Measurements from ENCODE around the gene CYP2A6.
A peak's percentile ranks its signal among the peaks of the same experiment; 100 is the strongest.
"Not testable (repeated sequence)": the region's sequence is repeated elsewhere in the genome, so short reads cannot be mapped to it uniquely, and the experiment has no call there.

CYP2A6 gene

DNA sequence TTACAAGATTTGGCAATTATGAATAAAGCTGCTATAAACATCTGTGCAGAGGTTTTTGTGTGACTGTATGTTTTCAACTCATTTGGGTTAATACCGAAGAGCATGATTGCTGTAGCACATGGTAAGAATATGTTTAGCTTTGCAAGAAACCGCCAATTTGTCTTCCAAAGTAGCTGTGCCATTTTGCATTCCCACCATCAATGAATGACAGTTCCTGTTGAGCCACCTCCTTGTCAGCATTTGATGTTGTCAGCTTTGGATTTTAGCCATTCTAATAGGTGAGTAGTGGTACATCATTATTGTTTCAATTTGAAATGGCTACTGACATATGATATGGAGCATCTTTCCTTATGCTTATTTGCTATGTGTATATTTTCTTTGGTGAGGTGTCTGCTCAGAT lies 23.6 kb upstream of the CYP2A6 start:
- H3K4me3 ChIP-seq (ENCODE audit: control insufficient read depth, low read depth, low read length); DNase-seq (ENCODE audit: low read depth): not testable (repeated sequence)

DNA sequence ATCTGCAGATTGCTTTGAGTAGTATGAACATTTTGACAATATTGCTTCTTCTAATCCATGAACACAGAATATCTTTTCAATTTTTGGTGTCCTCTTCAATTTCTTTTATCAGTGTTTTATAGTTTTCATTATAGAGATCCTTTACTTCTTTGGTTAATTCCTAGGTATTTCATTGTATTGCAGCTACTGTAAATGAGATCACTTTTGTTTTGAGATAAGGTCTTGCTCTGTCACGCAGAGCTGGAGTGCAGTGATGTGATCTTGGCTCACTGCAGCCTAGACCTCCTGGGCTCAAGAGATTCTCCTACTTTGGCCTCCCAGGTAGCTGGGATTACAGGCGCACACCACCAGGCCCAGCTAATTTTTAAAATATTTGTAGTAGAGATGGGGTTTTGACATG lies 22.0 kb upstream of the CYP2A6 start:
- no peak for DNase-seq (ENCODE audit: low read depth)
- TF ChIP-seq, protein P1, sequence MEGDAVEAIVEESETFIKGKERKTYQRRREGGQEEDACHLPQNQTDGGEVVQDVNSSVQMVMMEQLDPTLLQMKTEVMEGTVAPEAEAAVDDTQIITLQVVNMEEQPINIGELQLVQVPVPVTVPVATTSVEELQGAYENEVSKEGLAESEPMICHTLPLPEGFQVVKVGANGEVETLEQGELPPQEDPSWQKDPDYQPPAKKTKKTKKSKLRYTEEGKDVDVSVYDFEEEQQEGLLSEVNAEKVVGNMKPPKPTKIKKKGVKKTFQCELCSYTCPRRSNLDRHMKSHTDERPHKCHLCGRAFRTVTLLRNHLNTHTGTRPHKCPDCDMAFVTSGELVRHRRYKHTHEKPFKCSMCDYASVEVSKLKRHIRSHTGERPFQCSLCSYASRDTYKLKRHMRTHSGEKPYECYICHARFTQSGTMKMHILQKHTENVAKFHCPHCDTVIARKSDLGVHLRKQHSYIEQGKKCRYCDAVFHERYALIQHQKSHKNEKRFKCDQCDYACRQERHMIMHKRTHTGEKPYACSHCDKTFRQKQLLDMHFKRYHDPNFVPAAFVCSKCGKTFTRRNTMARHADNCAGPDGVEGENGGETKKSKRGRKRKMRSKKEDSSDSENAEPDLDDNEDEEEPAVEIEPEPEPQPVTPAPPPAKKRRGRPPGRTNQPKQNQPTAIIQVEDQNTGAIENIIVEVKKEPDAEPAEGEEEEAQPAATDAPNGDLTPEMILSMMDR (conservative IDR thresholded peaks at IDR 0.05; ENCODE audit: control insufficient read depth, insufficient read depth, low read depth, low read length) = no peak
- no peak overlapping the region for H3K4me3 ChIP-seq (ENCODE audit: control insufficient read depth, low read depth, low read length)

DNA sequence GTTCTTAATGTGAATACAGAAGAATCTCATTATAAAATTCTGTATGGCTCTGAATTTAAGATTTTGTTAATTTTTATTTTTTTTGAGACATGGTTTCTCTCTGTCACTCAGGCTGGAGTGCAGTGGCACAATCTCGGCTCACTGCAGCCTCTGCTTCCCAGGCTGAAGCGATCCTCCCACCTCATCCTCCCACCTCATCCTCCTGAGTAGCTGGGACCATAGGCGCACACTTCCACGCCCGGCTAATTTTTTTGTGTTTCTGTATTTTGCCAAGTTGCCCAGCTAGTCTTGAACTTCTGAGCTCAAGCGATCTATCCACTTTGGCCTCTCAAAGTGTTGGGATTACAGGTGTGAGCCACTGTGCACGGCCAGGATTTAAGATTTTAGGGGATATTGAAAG lies 17.5 kb upstream of the CYP2A6 start:
- no peak for DNase-seq (ENCODE audit: low read depth)
- H3K4me3 ChIP-seq (ENCODE audit: control insufficient read depth, low read depth, low read length) = no peak overlapping the region
- TF ChIP-seq, protein P1 (conservative IDR thresholded peaks at IDR 0.05; ENCODE audit: control insufficient read depth, insufficient read depth, low read depth, low read length) = no peak

DNA sequence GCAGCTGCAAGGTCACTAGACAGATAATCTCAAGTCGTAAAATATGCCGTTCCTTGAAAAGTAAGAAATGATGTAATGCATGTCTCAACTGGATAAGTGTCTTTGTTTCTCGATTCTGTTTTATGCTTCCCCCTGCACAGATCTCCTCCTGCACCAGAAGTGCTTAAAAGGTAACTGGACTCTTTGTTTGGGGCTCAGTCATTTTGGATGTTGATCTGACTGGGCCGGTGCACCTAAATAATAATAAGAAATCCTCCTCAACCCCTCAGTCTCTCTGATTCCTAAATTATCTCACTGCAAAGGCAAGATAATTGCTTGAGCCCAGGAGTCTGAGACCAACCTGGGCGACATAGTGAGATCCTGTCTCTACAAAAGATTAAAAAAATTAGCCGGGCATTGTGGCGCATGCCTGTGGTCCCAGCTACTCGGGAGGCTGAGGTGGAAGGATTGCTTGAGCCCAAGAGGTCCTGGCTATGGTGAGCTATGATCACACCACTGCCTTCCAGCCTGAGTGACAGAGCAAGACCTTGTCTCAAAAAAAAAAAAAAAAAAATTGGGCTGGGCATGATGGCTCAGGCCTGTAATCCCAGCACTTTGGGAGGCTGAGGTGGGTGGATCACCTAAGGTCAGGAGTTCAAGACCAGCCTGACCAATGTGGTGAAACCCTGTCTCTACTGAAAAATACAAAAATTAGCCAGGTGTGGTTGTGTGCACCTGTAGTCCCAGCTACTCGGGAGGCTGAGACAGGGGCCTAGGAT lies 14.7 kb upstream of the CYP2A6 start:
- DNase-seq (ENCODE audit: low read depth); H3K4me3 ChIP-seq (ENCODE audit: control insufficient read depth, low read depth, low read length): not testable (repeated sequence)

DNA sequence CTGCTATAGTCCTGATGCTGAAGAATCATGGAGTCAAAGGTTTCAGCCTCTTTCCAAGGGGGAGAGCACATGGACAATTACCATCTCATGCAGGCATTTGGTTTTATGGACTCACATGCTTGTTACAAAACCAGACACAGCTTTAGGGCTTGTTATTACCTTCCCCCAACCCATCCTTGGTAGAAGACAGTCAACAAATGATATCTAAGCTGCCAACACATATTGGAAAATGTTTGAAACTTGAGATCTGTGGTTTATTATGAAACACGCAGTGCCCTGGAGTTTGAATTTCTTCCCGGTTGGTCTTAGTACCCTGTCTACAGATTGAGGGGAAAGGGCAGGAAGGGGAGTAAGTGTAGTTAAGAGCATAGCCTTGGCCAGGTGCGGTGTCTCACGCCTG lies 12.5 kb upstream of the CYP2A6 start:
- H3K4me3 ChIP-seq (ENCODE audit: control insufficient read depth, low read depth, low read length) = no peak overlapping the region
- TF ChIP-seq, protein P1 (conservative IDR thresholded peaks at IDR 0.05; ENCODE audit: control insufficient read depth, insufficient read depth, low read depth, low read length) = no peak
- DNase-seq (ENCODE audit: low read depth) = peak; percentile 40

DNA sequence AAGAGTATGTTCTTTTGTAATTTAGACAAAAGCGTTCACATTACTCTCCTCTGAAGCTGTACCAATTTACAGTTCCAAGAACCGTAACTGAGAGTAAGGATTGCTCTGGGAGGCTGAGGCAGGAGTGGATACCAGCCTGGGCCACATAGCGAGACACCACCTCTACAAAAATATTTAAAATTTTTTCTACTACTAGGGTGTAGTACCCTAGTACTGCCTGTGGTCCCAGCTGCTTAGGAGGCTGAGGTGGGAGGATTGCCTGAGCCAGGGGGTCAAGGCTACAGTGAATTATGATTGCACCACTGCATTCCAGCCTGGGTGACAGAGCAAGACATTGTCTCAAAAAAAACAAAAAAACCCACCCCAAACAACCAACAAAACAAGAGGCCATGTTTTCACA lies 12.1 kb upstream of the CYP2A6 start:
- TF ChIP-seq, protein P1 (conservative IDR thresholded peaks at IDR 0.05; ENCODE audit: control insufficient read depth, insufficient read depth, low read depth, low read length) = no peak
- H3K4me3 ChIP-seq (ENCODE audit: control insufficient read depth, low read depth, low read length) = no peak overlapping the region
- no peak for DNase-seq (ENCODE audit: low read depth)

DNA sequence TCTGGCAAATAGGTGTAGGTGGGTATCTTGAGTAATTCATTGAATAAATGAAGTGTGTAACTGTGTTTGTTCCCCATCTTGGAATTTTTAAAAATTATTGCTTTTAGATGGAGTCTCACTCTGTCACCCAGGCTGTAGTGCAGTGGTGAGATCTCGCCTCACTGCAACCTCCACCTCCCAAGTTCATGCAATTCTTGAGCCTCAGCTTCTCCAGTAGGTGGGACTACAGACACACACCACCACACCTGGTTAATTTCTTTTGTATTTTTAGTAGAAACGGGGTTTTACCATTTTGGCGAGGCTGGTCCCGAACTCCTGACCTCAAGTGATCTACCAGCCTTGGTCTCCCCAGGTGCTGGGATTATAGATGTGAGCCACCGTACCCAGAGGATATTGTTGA lies 7.9 kb upstream of the CYP2A6 start:
- TF ChIP-seq, protein P1 (conservative IDR thresholded peaks at IDR 0.05; ENCODE audit: control insufficient read depth, insufficient read depth, low read depth, low read length) = no peak
- no peak overlapping the region for H3K4me3 ChIP-seq (ENCODE audit: control insufficient read depth, low read depth, low read length)
- no peak for DNase-seq (ENCODE audit: low read depth)

DNA sequence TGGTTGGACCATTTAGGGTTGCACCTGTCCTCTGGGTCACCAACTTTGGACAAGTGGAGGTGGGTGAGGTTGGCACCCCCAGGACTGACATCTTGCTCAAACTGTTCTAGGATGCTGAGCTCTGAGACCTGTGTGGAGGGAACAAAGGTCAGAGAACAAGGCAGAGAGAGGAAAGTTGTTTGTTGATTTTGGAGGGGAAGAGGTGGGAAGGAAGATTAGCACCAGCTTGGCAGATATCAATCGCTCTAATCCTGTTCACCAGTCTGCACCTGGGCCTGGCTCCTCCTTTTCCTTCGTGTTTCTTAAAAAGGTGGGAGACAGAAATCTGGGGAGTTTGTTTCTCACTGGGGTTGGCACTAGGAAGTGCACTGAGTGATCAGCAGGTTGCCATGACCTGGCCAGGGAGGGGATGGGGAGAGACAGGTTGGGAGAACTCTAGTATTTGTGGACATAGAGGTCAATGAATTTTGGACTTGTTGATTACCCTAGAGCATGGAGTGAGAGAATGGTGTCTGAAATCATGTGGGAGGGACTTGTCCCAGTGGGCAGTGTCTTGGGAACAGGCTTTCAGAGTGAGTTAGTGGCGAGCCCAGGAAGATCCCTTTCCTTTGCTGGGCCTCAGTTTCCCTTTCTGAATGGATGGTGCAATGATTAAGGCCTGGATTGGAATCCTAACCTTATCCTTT lies 2.4 kb upstream of the CYP2A6 start:
- DNase-seq (ENCODE audit: low read depth); H3K4me3 ChIP-seq (ENCODE audit: control insufficient read depth, low read depth, low read length): not testable (repeated sequence)

DNA sequence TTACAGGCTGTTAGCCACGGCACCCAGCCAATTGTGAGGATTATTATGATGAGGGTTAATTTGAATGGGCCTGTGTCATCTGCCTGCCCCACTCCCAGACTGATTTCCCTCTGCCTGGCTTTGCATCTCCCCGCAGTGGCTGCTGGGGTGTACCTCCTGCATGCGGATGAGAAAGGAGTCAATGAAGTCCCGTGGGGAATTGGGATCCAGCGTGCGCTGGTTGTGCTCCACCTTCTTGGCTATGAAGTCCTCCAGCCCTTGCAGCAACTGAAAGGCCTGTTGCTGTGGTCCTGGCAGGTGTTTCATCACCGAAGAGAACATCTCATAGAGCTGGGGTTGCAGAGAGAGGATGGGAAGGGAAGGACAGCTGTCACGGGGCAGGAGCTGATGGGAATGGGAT lies 3.5 kb downstream of the CYP2A6 start:
- DNase-seq (ENCODE audit: low read depth); H3K4me3 ChIP-seq (ENCODE audit: control insufficient read depth, low read depth, low read length): not testable (repeated sequence)

DNA sequence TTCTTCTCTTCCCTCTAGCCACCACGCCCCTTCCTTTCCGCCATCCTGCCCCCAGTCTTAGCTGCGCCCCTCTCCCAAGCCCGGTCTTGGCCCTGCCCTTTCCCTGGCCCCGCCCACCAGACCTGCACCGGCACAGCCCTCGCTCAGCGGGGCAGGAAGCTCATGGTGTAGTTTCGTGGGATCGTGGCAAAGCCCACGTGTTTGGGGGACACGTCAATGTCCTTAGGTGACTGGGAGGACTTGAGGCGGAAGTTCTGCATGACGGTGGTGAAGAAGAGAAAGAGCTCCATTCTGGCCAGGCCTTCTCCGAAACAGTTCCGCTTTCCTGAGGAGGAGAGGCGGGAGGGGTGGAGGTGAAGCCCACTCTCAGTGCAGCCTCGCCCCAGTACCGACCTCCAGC lies 6.6 kb downstream of the CYP2A6 start:
- not testable (repeated sequence) for H3K4me3 ChIP-seq (ENCODE audit: control insufficient read depth, low read depth, low read length); DNase-seq (ENCODE audit: low read depth)

DNA sequence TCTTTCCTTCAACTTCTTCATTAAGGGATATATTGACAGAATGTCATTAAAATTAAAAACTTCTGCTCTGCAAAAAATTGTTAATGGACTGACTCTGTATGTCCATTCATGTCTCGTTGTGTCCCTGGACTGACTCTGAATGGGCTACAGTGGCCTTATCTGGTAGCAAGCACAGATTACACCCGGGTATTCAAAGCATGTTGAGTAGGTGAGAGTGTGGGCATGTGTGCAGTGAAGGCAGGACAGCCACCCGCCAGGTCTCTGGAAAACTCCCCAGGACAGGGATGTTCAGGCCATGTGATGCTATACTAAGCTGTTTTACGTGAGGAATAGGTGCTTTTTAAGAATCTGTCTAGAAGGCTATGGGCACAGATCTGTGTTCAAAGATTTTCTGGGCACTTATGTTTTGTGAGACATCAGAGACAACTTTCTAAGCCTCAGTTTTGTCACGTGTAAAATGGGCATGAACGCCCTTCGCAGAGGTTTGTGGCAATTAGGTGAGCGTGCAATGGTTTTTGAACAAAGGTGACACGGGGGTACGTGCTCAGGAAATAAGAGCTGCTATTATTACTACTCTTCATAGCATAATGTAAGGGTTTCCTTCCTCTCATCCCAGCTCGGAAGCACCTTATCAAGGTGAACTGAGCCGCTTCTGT lies 7.1 kb downstream of the CYP2A6 start:
- not testable (repeated sequence) for DNase-seq (ENCODE audit: low read depth)

DNA sequence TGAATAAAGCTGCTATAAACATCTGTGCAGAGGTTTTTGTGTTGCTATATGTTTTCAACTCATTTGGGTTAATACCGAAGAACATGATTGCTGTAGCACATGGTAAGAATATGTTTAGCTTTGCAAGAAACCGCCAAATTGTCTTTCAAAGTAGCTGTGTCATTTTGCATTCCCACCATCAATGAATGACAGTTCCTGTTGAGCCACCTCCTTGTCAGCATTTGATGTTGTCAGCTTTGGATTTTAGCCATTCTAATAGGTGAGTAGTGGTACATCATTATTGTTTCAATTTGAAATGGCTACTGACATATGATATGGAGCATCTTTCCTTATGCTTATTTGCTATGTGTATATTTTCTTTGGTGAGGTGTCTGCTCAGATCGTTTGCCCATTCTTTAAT lies 8.2 kb downstream of the CYP2A6 start:
- DNase-seq (ENCODE audit: low read depth) = not testable (repeated sequence)

More for the DNA sequence above, 7.1 kb downstream of the CYP2A6 start:
- H3K4me3 ChIP-seq (ENCODE audit: control insufficient read depth, low read depth, low read length) = not testable (repeated sequence)

More for the DNA sequence above, 8.2 kb downstream of the CYP2A6 start:
- H3K4me3 ChIP-seq (ENCODE audit: control insufficient read depth, low read depth, low read length) = not testable (repeated sequence)

Data from fibroblast of mammary gland (primary cell).